ENCODE data around the gene EPHB2. TPM values are rescaled to one million over a fixed set of nuclear protein-coding genes. Genes with fewer than 3 reads are reported as not detected.

EPHB2 gene
- total and polyA plus RNA-seq, 2 of the 4 experiments (the other 2 are of a cell fraction): 52.3 to 58.8 TPM

DNA sequence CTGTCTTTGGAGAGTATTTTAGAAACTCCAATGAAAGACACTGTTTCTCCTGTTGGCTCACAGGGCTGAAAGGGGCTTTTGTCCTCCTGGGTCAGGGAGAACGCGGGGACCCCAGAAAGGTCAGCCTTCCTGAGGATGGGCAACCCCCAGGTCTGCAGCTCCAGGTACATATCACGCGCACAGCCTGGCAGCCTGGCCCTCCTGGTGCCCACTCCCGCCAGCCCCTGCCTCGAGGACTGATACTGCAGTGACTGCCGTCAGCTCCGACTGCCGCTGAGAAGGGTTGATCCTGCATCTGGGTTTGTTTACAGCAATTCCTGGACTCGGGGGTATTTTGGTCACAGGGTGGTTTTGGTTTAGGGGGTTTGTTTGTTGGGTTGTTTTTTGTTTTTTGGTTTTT lies 203.5 kb downstream of the EPHB2 start:
- no peak overlapping the region for H3K56ac ChIP-seq (ENCODE audit: extremely low read depth, insufficient read depth, low read length)
- peaks cover 41% of the 10 kb centered on the region for H3K36me3 ChIP-seq (ENCODE audit: control insufficient read depth, insufficient read depth, low read length)
- no peak overlapping the region for H3K4ac ChIP-seq (ENCODE audit: low read depth, low read length)
- no peak for ATAC-seq (ENCODE audit: low read depth)
- no peak for TF ChIP-seq CEBPB (IDR thresholded peaks at IDR 0.05; ENCODE audit: low read depth, low read length)
- BruUV-seq (replicated peaks): no TSS peak
- no peak overlapping the region for H2BK20ac ChIP-seq (ENCODE audit: low read depth, low read length)
- H4K20me1 ChIP-seq (ENCODE audit: insufficient read depth, low read length): no peaks in the 10 kb centered on the region; the same call in 1 of the 2 replicates
- H3K4me1 ChIP-seq (ENCODE audit: control insufficient read depth, insufficient read depth, low read length): no peaks in the 10 kb centered on the region
- no peak overlapping the region for H3K27ac ChIP-seq (ENCODE audit: insufficient read depth, low read length)
- ChIA-PET CTCF (interaction anchor here (0.6 kb wide), 1 partner anchor 807 kb away, joined by 3 read pairs; no protein-coding TSS in a partner anchor), POLR2A (ENCODE audit: unreplicated experiment) (no interaction called here)
- H3K9me3 ChIP-seq (ENCODE audit: control insufficient read depth, insufficient read depth, low read length): no peaks in the 10 kb centered on the region
- intact Hi-C loops (cut with micrococcal nuclease): no loop called here
- no peak overlapping the region for H2AK5ac ChIP-seq (ENCODE audit: low read depth, low read length)
- no peak overlapping the region for H2BK120ac ChIP-seq (ENCODE audit: low read depth, low read length)
- dilution Hi-C loops (cut with HindIII; ENCODE audit: low sequenced_read_pairs, unreplicated experiment): no loop called here
- H2AFZ ChIP-seq (replicated peaks; ENCODE audit: low read length, poor library complexity): no peak overlapping the region
- no peak overlapping the region for H3K4me3 ChIP-seq (ENCODE audit: insufficient read depth, low read depth, low read length)
- no peak overlapping the region for H3K18ac ChIP-seq (ENCODE audit: low read depth, low read length)
- H2AK9ac ChIP-seq (replicated peaks; ENCODE audit: low read depth, low read length, poor library complexity): no peak overlapping the region
- no peak overlapping the region for H4K8ac ChIP-seq (ENCODE audit: low read depth in 2 of 2, low read length in 2 of 2)
- H3K14ac ChIP-seq (replicated peaks; ENCODE audit: low read depth, low read length): no peak overlapping the region
- no peak for DNase-seq
- in situ Hi-C loops (cut with MboI; ENCODE audit: low sequenced_read_pairs): no loop called here
- no peaks in the 10 kb centered on the region for H3K27me3 ChIP-seq (ENCODE audit: control insufficient read depth, insufficient read depth, low read length)
- H2BK15ac ChIP-seq (ENCODE audit: low read depth, low read length): no peak overlapping the region
- H3K9me1 ChIP-seq (ENCODE audit: insufficient read depth, low read length): peaks cover 17% of the 10 kb centered on the region; the same call in 1 of the 2 replicates
- WGBS, 2 experiments (ENCODE audit: extremely low coverage in 2 of 2, insufficient read length in 1 of 2): 100% methylated on average over 2 of the region's 10 CpGs; no CpG with 5 or more reads in 1 of the 2 experiments
- no peak overlapping the region for H2BK5ac ChIP-seq (ENCODE audit: low read depth, low read length, poor library complexity, severe bottlenecking)
- H3K23ac ChIP-seq (ENCODE audit: low read depth, low read length): no peak overlapping the region
- no peak overlapping the region for H4K91ac ChIP-seq (ENCODE audit: insufficient read depth, low read depth, low read length)
- H3K79me1 ChIP-seq (ENCODE audit: low read depth in 1 of 2, low read length in 2 of 2): no peaks in the 10 kb centered on the region
- H3K9ac ChIP-seq (ENCODE audit: low read depth, low read length): no peak overlapping the region
- H3K4me2 ChIP-seq (ENCODE audit: low read depth, low read length): no peak overlapping the region
- H4K5ac ChIP-seq (ENCODE audit: low read depth, low read length): no peak overlapping the region

All from IMR-90 (cell line).